Mucosa of rectum (tissue), 2 donors: ENCODE data around the gene ADARB2.

Experiments used
- H3K27ac ChIP-seq, 2 donors: one replicate each; pipeline ENCODE4 v1.7.0; 2013; ENCODE audit warnings: inconsistent platforms in 2 of 2, low read depth in 2 of 2, low read length in 2 of 2
- H3K27me3 ChIP-seq, 2 donors: one replicate each; pipeline ENCODE4 v1.7.0; 2013; ENCODE audit warnings: low read length in 2 of 2; ENCODE audit not compliant: control insufficient read depth in 2 of 2, insufficient read depth in 2 of 2
- H3K36me3 ChIP-seq, 2 donors: one replicate each; pipeline ENCODE4 v1.7.0; 2013; ENCODE audit warnings: low read length in 2 of 2; ENCODE audit not compliant: control insufficient read depth in 2 of 2, insufficient read depth in 2 of 2
- H3K4me1 ChIP-seq, 2 donors: one replicate each; pipeline ENCODE4 v1.7.0; 2013; ENCODE audit warnings: low read length in 2 of 2, mild to moderate bottlenecking in 1 of 2; ENCODE audit not compliant: control insufficient read depth in 2 of 2, insufficient read depth in 2 of 2
- H3K4me3 ChIP-seq, 2 donors: one replicate each; pipeline ENCODE4 v1.7.0; 2013; ENCODE audit warnings: low read length in 2 of 2
- H3K9ac ChIP-seq, 2 donors: one replicate each; pipeline ENCODE4 v1.7.0; 2013; ENCODE audit warnings: low read length in 2 of 2, low read depth in 1 of 2, mild to moderate bottlenecking in 1 of 2
- H3K9me3 ChIP-seq, 2 donors: one replicate each; pipeline ENCODE4 v1.7.0; 2013; ENCODE audit warnings: low read length in 2 of 2; ENCODE audit not compliant: control insufficient read depth in 2 of 2
- donor health status: healthy.
- donor health status: Normal muscosa, but diverticular disease.

The ADARB2 gene

DNA sequence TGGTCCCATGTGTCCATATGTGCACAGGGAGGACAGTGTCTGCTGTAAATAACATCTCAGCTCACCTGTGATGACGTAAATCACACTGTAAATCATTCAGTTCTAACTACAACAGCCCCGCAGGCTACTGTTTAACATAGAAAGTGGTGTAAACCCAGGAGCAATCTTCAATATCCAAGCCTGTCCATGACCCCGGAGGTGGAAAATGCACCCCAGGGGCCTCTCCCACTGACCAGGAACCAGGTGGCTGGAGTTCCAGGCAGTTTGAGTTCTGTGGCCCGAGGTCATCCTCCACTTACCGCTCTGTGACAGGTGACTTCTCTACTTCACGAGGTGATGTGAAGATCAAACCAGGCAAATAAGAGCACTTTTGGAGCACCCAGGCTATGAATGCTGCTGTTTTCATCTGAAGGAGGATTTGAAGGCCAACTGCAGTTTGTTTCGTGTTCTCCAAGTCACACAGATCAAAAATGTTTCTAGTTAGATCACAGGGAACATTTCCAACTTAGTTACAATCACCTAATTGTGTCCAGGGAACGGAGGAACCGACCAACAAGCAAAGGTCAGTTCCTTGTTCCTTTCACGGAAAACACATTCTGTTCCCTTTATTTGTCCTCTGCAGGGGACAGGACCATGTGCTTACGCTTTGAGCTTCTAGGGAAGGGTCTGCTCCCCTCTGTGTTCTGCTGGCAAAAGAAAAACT is 549.3 kb downstream of the ADARB2 start:
- Histone ChIP-seq H3K9me3 (no peaks in the 10 kb centered on the region), H3K9ac (no peak overlapping the region), H3K4me1 (peaks cover 0 to 5% of the 10 kb centered on the region in 2 donors), H3K27ac (no peak overlapping the region), H3K27me3 (no peaks in the 10 kb centered on the region), H3K4me3 (no peak overlapping the region), H3K36me3 (no peaks in the 10 kb centered on the region)

- H3K4me3 ChIP-seq: no peak overlapping the region
- no peaks in the 10 kb centered on the region for H3K9me3 ChIP-seq
- H3K27ac ChIP-seq: no peak overlapping the region
- H3K36me3 ChIP-seq: no peaks in the 10 kb centered on the region
- H3K4me1 ChIP-seq: peaks cover 0 to 5% of the 10 kb centered on the region in 2 donors
- no peak overlapping the region for H3K9ac ChIP-seq
- H3K27me3 ChIP-seq: no peaks in the 10 kb centered on the region
Measured at GRCh38 chr10:1187151-1187854, 550.0 kb downstream of the ADARB2 start.

- Histone ChIP-seq H3K27me3 (no peaks in the 10 kb centered on the region), H3K27ac (no peak overlapping the region), H3K9ac (no peak overlapping the region)
Measured at GRCh38 chr10:1186683-1186990, 550.7 kb downstream of the ADARB2 start.

GRCh38 chr10:1185911-1186682 is 551.2 kb downstream of the ADARB2 start:
- Histone ChIP-seq H3K36me3 (no peaks in the 10 kb centered on the region), H3K9ac (no peak overlapping the region), H3K4me3 (no peak overlapping the region), H3K27me3 (no peaks in the 10 kb centered on the region), H3K27ac (no peak overlapping the region), H3K4me1 (peaks cover 0 to 5% of the 10 kb centered on the region in 2 donors), H3K9me3 (no peaks in the 10 kb centered on the region)

More at GRCh38 chr10:1186683-1186990, 550.7 kb downstream of the ADARB2 start:
- Histone ChIP-seq H3K9me3 (no peaks in the 10 kb centered on the region), H3K36me3 (no peaks in the 10 kb centered on the region), H3K4me3 (no peak overlapping the region), H3K4me1 (peaks cover 0 to 5% of the 10 kb centered on the region in 2 donors)

DNA sequence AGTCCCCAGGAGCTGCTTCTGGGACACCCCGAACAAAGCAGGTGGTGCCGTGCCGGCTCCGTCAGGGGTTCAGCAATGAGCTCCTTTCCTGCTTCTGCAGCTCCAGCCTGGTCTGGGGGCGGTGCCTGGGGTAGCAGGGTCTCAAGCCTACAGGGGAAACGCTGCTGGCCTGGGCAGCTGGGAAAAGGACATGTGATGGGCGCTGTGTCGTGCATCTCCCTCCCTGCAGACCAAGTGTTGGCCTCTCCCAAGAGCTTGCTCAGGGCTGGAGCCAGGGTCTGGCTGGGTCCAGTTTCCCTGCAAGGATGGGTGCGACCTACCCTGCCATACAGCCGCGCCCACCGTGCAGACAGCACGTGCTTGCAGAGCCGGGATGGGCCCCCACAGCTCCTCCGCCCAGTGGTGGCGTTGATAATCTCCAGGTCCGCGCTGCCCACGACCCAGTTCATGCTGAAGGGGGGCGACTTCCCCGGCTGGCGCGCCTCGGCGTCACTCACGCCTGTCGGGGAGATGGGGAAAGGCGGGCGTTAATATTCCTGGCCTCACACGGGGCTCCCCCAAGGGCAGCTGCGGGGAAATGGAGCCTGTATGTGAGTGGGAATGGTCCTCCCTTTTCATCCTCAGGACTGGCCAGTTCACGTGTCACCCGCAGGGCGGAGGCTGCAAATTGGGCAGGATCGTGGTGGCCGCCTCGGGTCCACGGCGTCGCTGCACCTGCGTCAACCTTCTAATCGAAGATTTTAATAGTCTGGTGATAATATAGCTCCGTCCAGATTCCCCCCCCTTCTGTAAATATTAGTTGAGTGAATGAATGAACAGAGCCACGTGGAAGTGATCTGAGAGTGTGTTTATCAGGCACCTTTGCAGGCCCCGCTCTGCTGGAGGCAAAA is 552.5 kb downstream of the ADARB2 start:
- Histone ChIP-seq H3K4me1 (peaks cover 0 to 5% of the 10 kb centered on the region in 2 donors), H3K27ac (no peak overlapping the region)

DNA sequence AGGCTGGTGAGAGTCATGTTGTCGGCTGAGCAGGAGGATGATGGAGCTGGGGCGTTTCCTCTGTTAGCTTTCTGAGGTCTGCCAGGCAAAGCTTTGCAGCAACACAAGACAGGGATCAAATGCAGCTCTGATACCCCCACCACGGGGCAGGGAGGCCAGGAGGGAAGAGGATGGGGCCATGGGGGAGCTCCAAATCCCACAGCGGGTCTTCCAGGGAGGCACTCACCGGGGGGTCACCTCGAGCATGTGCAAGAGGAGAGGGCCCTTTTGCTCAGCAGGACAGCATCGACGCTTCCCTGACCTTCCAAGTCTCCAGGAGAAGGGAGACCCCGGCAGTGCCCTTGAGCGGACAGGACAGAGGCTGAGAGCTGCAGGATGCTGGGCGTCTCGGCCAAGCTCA is 553.6 kb downstream of the ADARB2 start:
- no peak overlapping the region for H3K9ac ChIP-seq
- no peaks in the 10 kb centered on the region for H3K9me3 ChIP-seq
- no peaks in the 10 kb centered on the region for H3K36me3 ChIP-seq
- no peak overlapping the region for H3K4me3 ChIP-seq
- peaks cover 0 to 3% of the 10 kb centered on the region in 2 donors for H3K27me3 ChIP-seq
- no peak overlapping the region for H3K27ac ChIP-seq
- peaks cover 0 to 5% of the 10 kb centered on the region in 2 donors for H3K4me1 ChIP-seq

More for the DNA sequence above, 552.5 kb downstream of the ADARB2 start:
- Histone ChIP-seq H3K4me3 (no peak overlapping the region), H3K36me3 (no peaks in the 10 kb centered on the region), H3K27me3 (peaks cover 0 to 3% of the 10 kb centered on the region in 2 donors), H3K9me3 (no peaks in the 10 kb centered on the region), H3K9ac (no peak overlapping the region)

GRCh38 chr10:1183033-1183396 is 554.3 kb downstream of the ADARB2 start:
- peaks cover 0 to 3% of the 10 kb centered on the region in 2 donors for H3K4me1 ChIP-seq
- no peaks in the 10 kb centered on the region for H3K9me3 ChIP-seq
- no peak overlapping the region for H3K4me3 ChIP-seq
- H3K27ac ChIP-seq: no peak overlapping the region
- peaks cover 0 to 3% of the 10 kb centered on the region in 2 donors for H3K27me3 ChIP-seq
- no peak overlapping the region for H3K9ac ChIP-seq
- H3K36me3 ChIP-seq: no peaks in the 10 kb centered on the region

GRCh38 chr10:1182280-1183032 is 554.9 kb downstream of the ADARB2 start:
- Histone ChIP-seq H3K9ac (no peak overlapping the region), H3K4me1 (no peaks in the 10 kb centered on the region), H3K36me3 (no peaks in the 10 kb centered on the region), H3K9me3 (no peaks in the 10 kb centered on the region), H3K27ac (no peak overlapping the region), H3K27me3 (peaks cover 0 to 3% of the 10 kb centered on the region in 2 donors), H3K4me3 (no peak overlapping the region)

- no peaks in the 10 kb centered on the region for H3K9me3 ChIP-seq
- no peak overlapping the region for H3K27ac ChIP-seq
- peaks cover 0 to 3% of the 10 kb centered on the region in 2 donors for H3K27me3 ChIP-seq
- no peaks in the 10 kb centered on the region for H3K36me3 ChIP-seq
- no peak overlapping the region for H3K9ac ChIP-seq
- H3K4me1 ChIP-seq: no peaks in the 10 kb centered on the region
- no peak overlapping the region for H3K4me3 ChIP-seq
Measured at GRCh38 chr10:1180836-1181235, 556.5 kb downstream of the ADARB2 start.
